ENCODE results near the gene HMCN2.
"Not testable (repeated sequence)": the region's sequence is repeated elsewhere in the genome, so short reads cannot be mapped to it uniquely, and the experiment has no call there.

HMCN2 gene

GRCh38 chr9:130432796-130433167, 167.2 kb downstream of the HMCN2 start:
- DNase-seq (ENCODE audit: low read depth) = no peak

- no peak for DNase-seq (ENCODE audit: low read depth)
These were observed 167.8 kb downstream of the HMCN2 start for GRCh38 chr9:130433168-130433946.

- no peak for DNase-seq (ENCODE audit: low read depth)
These were observed 168.3 kb downstream of the HMCN2 start for GRCh38 chr9:130433947-130434262.

- DNase-seq (ENCODE audit: low read depth) = not testable (repeated sequence)
These were observed 169.1 kb downstream of the HMCN2 start for GRCh38 chr9:130434656-130435055.

- DNase-seq (ENCODE audit: low read depth) = no peak
These were observed 171.6 kb downstream of the HMCN2 start for GRCh38 chr9:130437011-130437789.

- no peak for DNase-seq (ENCODE audit: low read depth)
These were observed 172.9 kb downstream of the HMCN2 start for GRCh38 chr9:130438382-130438981.

GRCh38 chr9:130441031-130441430, 175.5 kb downstream of the HMCN2 start:
- no peak for DNase-seq (ENCODE audit: low read depth)

- DNase-seq (ENCODE audit: low read depth) = no peak
These were observed 177.3 kb downstream of the HMCN2 start for GRCh38 chr9:130442746-130443455.

- DNase-seq (ENCODE audit: low read depth) = no peak
These were observed 177.9 kb downstream of the HMCN2 start for GRCh38 chr9:130443456-130443801.

GRCh38 chr9:130443840-130444492, 178.4 kb downstream of the HMCN2 start:
- DNase-seq (ENCODE audit: low read depth) = no peak

GRCh38 chr9:130444565-130445221, 179.1 kb downstream of the HMCN2 start, which contains the start of gene ASS1:
Gene ASS1, plus strand, starts transcription at chr9:130444961. Its CDS starts 7,268 bp downstream, at chr9:130452229.
- DNase-seq (ENCODE audit: low read depth) = peak; percentile 56

- no peak for DNase-seq (ENCODE audit: low read depth)
These were observed 179.9 kb downstream of the HMCN2 start for GRCh38 chr9:130445268-130445983.

- no peak for DNase-seq (ENCODE audit: low read depth)
These were observed 180.7 kb downstream of the HMCN2 start for GRCh38 chr9:130446101-130446861.

- DNase-seq (ENCODE audit: low read depth) = no peak
These were observed 181.7 kb downstream of the HMCN2 start for GRCh38 chr9:130447193-130447816.

- DNase-seq (ENCODE audit: low read depth) = no peak
These were observed 182.6 kb downstream of the HMCN2 start for GRCh38 chr9:130448035-130448624.

- no peak for DNase-seq (ENCODE audit: low read depth)
These were observed 183.4 kb downstream of the HMCN2 start for GRCh38 chr9:130448771-130449603.

- DNase-seq (ENCODE audit: low read depth) = no peak
These were observed 184.9 kb downstream of the HMCN2 start for GRCh38 chr9:130450344-130451003.

- no peak for DNase-seq (ENCODE audit: low read depth)
These were observed 185.4 kb downstream of the HMCN2 start for GRCh38 chr9:130451004-130451390.
